Skeletal muscle cell (primary cell): ENCODE measurements around the gene ZRSR2.
"Not testable (repeated sequence)": the region's sequence is repeated elsewhere in the genome, so short reads cannot be mapped to it uniquely, and the experiment has no call there.

Experiments
- DNase-seq: peaks from one replicate; pipeline ENCODE4 v3.0.0-alpha.2; 2010; ENCODE audit warnings: low read depth
- H3K4me3 ChIP-seq: 2 replicates; pipeline ENCODE4 v1.5.1; 2011; ENCODE audit warnings: low read depth, mild to moderate bottlenecking, control low read depth, low read length, moderate library complexity

Gene ZRSR2, protein sequence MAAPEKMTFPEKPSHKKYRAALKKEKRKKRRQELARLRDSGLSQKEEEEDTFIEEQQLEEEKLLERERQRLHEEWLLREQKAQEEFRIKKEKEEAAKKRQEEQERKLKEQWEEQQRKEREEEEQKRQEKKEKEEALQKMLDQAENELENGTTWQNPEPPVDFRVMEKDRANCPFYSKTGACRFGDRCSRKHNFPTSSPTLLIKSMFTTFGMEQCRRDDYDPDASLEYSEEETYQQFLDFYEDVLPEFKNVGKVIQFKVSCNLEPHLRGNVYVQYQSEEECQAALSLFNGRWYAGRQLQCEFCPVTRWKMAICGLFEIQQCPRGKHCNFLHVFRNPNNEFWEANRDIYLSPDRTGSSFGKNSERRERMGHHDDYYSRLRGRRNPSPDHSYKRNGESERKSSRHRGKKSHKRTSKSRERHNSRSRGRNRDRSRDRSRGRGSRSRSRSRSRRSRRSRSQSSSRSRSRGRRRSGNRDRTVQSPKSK

DNA sequence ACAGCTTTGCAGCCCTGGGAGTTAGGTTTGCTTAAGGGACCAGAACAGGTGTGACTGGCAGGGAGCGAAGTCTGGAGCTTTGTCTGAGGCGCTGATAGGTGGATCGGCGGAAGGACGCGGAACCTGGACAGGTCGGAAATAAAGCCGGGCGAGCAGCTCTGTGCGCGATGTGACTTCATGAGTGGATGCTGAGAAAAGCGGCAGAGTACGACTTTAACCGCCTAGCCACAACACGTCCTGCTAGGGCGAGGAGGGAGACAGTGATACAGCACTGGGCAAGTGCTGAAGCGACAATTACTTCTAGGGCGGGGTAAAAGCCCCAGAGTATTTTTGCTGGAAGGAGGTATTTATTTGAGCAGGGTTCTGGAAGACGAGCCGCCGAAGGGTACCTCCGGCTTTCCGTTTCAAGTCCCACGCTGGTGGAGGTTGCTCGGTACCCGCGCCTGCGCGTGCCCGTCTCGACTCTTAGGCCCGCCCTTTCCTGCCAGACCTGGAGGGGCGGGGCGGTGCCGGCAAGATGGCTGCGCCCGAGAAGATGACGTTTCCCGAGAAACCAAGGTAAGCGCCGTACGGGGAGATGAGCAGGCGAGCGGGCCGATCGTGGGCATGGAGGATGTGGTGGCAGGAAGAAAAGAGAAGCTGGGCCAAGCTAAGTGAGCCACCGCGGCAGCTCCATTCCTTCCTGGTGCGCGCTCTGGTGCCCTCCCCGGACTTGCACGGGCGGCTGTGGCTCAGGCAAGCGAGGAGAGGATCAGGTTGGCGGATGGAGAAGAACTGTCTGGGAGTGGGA, at the start of gene ZRSR2:
Gene ZRSR2 (plus strand): TSS at position 506 of the 790 bp plus-strand sequence. CDS start 12 bp downstream, at position 518.
- peak; percentile 28 for DNase-seq
- peak within 1 kb of the TSS; percentile 68 for H3K4me3 ChIP-seq

DNA sequence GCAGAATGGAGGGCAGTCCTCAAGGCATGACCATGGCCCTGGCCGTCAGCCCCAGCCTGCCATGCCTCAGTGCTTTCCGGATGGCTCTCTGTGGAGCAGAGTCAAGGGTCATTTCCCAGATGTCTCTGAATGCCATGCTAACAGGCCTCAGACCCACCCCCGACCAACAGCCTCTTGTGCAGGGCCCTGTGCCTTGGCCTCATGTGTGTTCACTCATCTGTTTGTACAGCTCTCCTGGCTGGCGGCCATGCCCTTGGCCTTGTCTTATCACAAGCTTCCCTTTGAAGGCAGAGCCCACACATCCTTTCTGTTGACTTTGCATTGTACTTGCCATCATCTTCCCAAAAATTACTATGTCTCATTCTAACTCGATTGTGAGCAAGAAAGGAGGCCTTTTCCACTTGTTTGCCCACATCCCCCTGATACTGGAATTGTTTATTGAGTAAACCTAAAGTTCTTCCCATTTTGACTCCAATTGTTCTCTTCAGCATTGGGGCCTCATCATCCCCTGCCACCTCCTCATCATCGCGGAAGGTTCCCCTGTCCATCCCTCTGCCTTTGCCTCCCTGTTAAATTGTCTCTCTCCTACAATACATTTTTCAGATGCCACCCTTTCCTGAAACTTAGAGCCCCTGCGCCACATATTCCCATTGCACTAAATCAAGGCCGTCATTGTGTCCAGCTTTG, 46.0 kb upstream of the ZRSR2 start:
- H3K4me3 ChIP-seq: no peak overlapping the region
- no peak for DNase-seq

DNA sequence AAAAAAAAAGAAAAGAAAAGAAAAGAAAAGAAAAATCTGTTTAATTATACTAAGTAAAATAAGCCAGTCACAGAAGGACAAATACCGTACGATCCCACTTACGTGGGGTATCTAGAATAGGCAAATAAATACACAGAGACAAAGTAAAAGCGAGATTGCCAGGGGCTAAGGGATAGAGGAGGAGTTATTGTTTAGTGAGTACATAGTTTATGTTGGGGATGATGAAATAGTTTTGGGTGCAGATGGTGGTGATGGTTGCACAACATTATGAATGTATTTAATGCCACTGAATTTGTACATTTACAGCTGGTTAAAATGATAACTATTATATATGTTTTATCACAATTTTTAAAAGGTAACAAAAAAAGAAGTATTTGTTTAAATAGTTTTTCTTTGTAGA, 45.1 kb upstream of the ZRSR2 start:
- no peak overlapping the region for H3K4me3 ChIP-seq
- peak; percentile 15 for DNase-seq

DNA sequence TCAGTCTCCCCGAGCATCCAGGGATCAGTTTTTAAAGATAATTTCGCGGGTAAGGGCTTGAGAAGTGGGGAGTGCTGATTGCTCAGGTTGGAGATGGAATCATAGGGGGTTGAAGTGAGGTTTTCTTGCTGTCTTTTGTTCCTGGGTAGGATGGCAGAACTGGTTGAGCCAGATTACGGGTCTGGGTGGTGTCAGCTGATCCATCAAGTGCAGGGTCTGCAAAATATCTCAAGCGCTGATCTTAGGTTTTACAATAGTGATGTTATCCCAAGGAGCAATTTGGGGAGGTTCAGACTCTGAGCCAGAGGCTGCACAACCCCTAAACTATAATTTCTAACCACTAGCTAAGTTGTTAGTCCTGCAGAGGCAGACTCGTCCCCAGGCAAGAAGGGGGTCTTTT, 43.6 kb upstream of the ZRSR2 start:
- DNase-seq, H3K4me3 ChIP-seq: not testable (repeated sequence)

DNA sequence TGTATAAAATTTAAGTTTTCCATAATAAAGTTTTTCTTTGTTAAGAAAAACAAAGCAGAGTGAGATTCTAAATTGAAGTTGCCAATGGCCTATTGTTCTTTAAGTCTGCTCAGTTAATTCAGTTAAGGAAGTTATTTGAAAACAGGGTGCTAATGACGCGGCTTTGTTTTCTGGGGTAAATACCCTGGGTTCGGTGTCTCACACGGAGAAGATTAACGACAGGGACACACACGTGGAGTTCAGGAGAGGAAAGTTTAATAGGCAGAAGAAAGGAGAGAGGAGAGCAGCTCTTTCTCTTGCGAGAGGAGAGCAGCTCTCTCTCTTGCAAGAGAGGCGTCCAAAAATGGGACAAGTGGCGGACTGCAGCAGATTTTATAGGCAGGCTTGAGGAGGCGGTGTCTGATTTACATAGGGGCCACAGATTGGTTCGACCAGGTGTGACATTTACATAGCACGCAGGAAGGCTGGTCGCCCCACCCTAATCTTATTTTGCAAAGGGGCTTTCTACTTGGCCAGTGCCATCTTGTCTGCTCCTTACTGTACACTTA, 42.6 kb upstream of the ZRSR2 start:
- no peak overlapping the region for H3K4me3 ChIP-seq
- no peak for DNase-seq

DNA sequence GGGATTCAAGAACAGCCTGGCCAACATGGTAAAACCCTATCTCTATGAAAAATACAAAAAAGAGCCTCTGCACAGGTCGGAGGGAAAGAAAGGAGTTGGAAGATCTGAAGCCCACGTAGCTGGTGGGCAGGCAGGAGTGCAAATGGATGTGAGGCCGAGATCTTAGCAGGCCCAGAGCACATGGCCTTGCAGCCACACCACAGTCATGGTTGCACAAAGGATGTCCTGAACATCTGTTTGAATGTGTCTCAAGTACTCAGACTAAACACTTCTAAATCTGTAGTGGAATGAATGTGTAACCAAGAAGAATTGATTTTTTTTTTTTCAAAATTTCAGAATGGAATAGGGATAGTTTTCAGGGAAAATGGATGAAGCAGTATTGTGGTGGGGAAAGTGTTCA, 41.4 kb upstream of the ZRSR2 start:
- no peak for DNase-seq
- no peak overlapping the region for H3K4me3 ChIP-seq

DNA sequence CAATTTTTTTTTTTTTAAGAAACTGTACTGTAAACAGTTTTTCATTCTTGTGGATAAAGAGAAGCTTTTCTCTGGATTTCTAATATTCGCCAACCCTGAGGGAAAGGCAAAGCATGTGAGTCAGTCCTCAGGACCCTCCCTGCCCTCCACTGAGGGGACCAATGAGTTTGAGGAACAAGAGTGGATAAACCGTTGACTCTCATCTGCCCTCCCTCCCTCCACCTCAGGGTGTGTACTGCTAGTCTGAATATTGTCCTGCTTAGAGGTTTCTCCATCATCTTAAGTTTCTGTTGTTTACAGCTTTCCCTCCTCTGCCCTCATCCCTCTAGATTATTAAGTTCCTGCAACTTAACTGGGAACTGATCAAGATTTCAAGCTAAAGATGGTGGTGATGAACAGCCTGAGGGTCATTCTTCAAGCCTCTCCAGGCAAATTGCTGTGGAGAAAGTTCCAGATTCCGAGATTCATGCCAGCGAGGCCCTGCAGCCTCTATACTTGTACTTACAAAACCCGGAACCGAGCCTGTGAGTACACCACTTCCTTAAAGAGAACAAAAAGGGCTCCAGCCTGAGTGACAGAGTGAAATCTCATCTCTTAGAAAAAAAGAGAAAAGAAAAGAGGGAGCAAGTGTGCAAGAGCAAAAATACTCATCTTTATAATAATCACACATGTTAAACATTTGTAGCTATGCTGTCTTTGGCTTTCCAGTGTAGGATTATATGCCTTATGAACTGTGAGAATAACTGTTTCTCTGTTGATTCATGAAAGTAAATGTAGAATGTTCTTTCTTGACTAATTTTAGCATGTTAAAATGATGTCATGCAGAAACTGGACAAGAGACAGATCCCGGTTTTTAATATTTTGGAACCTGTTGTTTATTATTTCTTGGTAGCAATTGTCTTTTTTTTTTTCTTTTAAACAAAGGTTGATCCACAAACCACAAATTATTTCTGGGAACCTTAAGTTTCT, 40.4 kb upstream of the ZRSR2 start:
- no peak for DNase-seq
- H3K4me3 ChIP-seq: no peak overlapping the region

DNA sequence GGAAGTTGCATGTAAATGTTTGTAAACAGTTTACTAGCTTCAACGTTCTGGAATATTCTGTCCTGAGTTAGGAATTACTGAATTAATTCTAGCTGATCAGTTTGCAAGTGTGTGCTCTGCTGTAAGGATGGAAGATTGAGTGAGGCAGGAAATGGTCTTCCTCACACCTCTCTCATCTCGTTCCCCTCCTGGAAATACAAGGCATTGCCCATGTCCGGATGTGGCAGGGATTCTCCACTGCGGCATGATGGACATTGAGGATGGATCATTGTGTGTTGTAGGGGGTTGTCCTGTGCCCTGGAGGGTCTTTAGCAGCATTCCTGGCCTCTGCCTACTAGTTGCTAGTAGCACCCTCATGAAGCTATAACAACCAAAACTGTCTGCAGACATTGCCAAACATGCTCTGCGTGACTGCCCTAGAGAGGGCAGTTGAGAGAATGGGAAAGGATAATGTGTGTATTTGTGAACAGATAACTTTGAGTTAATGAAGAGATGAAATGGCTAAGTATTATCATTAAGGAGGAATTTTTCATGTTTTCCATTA, 39.6 kb upstream of the ZRSR2 start:
- DNase-seq: no peak
- H3K4me3 ChIP-seq: no peak overlapping the region

DNA sequence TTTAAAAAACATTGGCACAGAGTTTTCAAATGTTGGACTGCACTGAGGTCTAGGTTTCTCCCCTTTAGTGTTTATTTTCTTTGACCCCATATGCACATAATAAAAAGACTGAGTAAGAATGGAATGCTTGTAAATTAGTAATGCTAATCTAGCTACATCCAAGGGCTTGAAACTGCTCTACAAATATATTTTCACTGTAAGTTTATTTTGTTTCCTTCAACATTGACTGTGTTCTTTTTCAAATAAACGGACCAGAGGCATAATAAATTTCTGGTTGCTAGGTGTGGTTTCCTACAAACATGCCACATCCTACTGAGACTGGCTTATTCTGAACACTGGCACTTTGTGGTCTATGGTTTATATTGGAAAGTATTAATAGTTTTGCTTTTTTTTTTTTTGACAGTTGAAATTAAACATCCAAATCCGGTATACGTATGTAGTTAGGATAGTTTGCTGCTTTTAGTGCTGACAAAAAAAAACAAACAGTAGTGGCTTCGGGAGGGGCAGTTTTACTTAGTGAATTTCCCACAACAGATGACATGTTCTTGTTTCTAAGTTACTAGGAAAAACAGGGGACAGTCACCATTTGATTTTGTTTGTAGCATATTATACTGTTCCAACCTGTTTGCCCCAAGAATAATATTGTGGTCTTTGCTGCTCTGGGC, 39.0 kb upstream of the ZRSR2 start:
- no peak for DNase-seq
- H3K4me3 ChIP-seq: no peak overlapping the region

DNA sequence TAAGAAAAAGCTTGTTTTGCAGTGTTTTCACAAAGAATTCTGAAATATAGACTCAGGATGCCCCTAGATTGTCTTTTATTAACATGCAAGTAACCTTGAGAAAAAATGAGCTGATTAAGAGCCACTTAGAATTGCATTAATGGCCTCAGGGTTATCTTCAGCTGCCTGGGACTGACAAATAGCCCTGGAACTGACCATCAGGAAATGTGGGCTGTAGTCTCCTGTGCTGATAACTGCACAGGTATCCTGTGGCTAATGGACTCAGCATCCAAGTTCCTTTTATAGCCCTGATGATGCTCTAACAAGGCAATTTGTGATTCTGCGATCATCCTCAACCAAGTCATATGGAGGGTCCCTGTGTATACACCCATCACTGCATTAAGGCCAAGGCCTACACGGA, 35.2 kb upstream of the ZRSR2 start:
- DNase-seq: no peak
- H3K4me3 ChIP-seq: no peak overlapping the region

DNA sequence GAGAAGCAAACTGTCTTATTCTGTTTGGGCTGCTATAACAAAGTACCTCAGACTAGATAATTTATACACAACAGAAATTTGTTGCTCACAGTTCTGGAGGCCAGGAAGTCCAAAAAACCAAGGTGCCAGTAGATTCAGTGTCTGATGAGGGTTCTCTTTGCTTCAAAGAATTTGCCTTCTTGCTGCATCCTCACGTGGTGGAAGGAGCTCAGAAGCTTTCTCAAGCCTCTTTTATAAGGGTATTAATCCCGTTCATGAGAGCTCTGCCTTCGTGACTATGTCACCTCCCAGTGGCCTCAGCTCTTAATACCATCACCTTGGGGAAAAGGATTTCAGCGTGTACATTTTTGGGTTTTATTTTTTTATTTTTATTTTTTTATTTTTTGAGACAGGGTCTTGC, 32.1 kb upstream of the ZRSR2 start:
- DNase-seq: no peak
- H3K4me3 ChIP-seq: no peak overlapping the region

DNA sequence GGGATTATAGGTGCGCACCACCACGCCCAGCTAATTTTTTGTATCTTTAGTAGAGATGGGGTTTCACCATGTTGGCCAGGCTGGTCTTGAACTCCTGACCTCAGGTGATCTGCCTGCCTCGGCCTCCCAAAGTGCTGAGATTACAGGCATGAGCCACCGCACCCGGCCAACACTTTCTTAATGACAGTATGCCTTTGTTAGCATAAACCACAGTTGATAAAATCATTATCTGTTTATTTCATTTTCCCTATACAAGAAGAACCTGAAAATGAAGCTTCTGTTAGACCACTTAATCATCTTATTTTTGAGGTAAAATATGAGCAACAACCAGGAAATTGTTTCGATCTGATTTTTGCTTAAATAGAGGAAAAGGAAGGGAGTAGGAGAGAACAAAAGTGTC, 30.4 kb upstream of the ZRSR2 start:
- not testable (repeated sequence) for DNase-seq, H3K4me3 ChIP-seq

DNA sequence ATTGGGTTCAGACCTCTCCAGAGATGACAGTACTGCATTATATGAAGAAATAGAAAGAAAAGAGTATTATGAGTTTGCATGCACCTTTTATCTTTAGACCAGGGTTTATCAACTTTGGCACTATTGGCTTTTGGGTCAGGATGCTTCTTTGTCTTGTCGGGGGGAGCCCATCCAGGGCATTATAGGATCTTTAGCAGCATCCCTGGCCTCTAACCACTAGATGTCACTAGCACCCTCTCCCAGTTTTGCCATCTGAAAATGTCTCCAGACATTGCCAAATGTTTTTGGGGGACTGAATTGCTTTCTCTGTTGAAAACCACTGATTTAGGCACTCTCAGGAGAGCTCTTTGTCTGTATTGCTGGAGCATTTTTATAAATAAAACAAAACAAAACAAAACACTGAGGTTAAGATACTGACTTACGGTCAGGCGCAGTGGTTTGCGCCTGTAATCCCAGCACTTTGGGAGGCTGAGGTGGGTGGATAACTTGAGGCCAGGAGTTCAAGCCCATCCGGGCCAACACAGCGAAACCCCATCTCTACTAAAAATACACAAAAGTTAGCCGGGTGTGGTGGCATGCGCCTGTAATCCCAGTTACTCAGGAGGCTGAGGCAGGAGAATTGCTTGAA, 28.6 kb upstream of the ZRSR2 start:
- H3K4me3 ChIP-seq: no peak overlapping the region
- no peak for DNase-seq

DNA sequence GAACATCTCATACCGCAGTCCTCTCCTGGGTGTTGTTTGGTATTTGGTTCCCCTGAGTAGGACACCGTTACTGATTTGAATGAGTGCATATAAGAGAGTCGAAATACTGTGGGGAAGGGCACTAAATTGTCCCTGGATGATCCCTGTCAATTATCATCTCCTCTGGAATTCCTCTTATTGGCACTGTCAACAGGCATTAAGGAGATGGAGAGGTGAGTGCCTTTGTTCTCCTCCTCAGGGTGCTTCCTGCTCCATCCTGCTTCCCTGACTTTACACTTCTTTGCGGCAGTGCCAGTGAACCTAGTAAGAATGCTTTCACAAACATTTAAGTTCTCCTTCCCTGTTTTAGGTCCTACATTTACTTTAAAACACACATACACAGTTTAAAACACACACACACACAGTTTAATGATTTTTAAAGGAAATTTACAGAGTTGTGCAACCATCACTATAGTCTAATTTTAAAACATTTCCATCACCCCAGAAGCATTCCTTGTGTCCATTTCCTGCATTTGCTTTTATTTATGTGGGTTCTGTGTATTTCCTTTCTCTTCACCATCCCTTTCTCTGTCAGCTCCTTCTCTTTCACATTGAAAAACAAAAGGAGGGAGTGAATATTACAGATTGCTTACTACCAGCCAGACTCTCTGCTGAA, 20.9 kb upstream of the ZRSR2 start:
- H3K4me3 ChIP-seq: no peak overlapping the region
- no peak for DNase-seq

DNA sequence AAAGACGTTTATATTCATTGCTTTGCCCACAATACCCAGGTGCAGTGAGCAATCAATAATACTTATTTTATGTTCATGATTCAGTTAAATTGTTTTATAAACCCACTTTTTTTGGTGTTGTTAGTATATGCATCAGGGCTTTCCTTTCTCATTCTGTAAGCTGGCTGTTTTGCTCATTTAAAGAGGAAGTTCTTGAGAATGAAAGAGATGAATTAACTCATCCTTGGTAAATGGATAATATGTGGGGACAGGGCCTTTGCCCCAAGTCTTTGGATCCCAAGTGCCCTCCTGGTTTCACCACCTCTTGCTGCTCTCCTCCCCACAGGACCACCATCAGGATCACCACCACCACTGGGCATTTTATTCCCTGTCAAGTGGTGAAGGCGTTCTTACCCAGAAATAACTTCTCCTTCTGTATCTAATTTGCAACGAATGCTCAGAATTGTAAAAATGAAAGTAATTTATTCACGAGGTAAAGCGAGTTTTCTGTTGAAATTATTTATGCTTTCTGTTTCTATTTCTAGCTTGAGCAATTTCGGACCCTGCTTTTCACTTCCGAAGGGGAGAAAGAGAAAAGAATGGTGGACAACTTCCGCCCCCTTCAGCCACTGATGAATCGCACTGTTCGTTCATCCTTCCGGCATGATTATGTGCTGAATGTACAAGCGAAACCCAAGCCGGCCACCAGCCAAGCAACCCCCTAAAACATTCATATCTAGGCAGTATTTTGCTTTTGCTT, 8.2 kb upstream of the ZRSR2 start:
- no peak overlapping the region for H3K4me3 ChIP-seq
- DNase-seq: no peak

DNA sequence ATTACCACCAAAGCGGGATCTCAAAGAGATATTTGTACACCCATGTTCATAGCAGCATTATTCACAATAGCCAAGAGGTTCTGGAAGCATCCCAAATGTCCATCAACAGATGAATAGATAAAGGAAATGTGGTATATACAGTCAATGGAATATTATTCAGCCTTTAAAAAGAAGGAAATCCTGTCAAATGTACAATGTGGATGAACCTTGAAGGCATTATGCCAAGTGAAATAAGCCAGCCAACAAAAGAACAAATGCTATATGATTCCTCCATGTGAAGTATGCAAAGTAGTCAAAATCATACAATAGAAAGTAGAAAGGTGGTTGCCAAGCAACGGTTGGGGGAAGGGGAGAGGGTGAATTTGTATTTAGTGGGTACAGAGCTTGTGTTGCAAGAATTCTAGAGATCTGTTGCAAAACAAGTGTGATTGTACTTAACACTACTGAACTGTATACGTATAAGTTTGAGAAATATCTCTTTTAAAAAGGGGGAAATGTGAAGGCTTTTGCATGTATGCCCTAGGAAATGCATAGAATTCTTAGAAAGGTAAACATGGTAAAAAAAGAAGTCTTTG, 5.0 kb upstream of the ZRSR2 start:
- no peak overlapping the region for H3K4me3 ChIP-seq
- DNase-seq: no peak
